HG02885 (cell line): ENCODE measurements around the gene NDUFS2.

ENCODE experiments used
- ATAC-seq: cut with Tn5 transposase; IDR thresholded peaks from one replicate; pipeline ENCODE4 v1.9.1; 2021; ENCODE audit warnings: mild to moderate bottlenecking; ENCODE audit not compliant: unreplicated experiment, poor library complexity

Gene NDUFS2

GRCh38 chr1:161201836-161202712 lies at the start of gene NDUFS2:
NDUFS2 (plus strand) TSS chr1:161202367; CDS start chr1:161202386, 19 bp downstream.
- ATAC-seq: peak; percentile 98

- ATAC-seq: peak; percentile 13
Measured at GRCh38 chr1:161153176-161153575, 49.0 kb upstream of the NDUFS2 start.

DNA sequence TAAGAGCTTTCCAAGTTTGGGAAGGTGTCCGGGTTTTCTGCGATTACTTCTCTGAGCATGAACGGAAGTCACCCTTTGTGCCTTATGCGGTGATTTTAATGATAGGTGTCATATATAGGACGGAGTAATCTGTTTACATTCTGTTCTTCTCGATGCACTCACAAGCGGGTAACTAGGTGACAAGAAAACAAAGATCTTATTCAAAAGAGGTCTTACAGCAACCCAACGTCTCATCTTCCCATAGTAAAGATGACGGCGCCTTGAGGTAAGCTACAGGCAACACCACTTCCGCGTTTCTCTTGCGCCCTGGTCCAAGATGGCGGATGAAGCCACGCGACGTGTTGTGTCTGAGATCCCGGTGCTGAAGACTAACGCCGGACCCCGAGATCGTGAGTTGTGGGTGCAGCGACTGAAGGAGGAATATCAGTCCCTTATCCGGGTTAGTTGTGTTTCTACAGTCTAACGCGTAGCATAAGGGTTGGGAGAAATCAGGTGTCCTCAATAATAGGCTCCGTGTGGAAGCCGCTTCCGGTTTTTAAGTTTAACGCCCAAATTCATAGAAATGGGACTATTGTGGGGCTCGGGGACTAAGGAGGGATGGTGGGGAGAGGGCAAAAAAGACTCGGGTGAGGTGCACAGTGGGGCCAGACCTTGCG lies 48.4 kb upstream of the NDUFS2 start, which contains the start of gene UFC1:
TSS of gene UFC1 (plus strand) at position 297 of the 656 bp plus-strand sequence. CDS start at position 317, 20 bp downstream.
- peak; percentile 94 for ATAC-seq

GRCh38 chr1:161157867-161158266 lies 44.3 kb upstream of the NDUFS2 start:
- ATAC-seq: no peak

- ATAC-seq: no peak
Measured at GRCh38 chr1:161158316-161159010, 43.7 kb upstream of the NDUFS2 start.

DNA sequence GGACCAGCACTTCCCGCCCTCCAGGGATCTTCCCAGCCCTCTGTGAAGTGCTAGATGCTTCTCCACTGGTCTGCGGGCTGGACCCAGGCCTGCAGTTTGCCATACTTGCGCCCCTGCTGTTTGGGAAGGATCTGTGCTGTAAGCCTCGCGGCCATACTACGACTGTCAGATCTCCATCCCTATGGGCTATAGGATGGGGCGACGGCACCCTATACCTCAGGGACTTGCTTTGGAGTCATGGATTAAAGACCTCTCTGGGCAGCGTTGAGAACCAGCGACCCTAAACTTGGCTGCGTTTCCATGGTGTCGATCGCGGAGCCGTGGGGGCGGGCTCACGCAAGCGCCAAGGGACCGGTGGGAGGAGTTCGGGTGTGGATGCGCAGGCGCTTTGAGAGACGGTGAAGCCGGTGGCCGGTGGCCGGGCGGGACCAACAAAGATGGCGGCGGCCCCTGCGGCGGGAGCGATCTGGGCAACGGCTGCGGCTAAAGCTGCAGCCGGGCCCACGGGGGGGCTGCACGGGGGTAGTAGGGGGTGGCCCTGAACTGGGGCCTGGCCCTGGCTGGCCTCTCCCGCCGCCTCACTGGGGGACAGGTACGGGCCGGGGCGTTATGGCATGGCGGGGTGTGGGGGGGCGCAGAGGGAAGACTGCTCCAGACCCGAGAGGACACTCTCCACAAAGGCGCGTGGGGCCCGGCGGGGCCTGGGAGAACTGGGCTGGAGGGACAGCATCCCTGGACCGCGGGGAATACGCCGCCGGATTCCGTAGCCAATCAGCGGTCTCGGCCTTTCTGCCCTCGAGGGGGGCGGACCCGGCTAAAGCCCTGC lies 42.9 kb upstream of the NDUFS2 start, which contains the start of gene USP21:
TSS of gene USP21 (plus strand) at position 414 of the 826 bp plus-strand sequence. CDS start 1,141 bp downstream, outside the sequence.
- peak; percentile 90 for ATAC-seq

GRCh38 chr1:161159913-161160243 lies 42.3 kb upstream of the NDUFS2 start:
- no peak for ATAC-seq

DNA sequence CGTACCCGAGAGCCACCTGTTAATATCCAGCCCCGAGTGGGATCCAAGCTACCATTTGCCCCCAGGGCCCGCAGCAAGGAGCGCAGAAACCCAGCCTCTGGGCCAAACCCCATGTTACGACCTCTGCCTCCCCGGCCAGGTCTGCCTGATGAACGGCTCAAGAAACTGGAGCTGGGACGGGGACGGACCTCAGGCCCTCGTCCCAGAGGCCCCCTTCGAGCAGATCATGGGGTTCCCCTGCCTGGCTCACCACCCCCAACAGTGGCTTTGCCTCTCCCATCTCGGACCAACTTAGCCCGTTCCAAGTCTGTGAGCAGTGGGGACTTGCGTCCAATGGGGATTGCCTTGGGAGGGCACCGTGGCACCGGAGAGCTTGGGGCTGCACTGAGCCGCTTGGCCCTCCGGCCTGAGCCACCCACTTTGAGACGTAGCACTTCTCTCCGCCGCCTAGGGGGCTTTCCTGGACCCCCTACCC lies 41.5 kb upstream of the NDUFS2 start:
- ATAC-seq: no peak

- no peak for ATAC-seq
Measured at GRCh38 chr1:161161652-161162051, 40.5 kb upstream of the NDUFS2 start.

- no peak for ATAC-seq
Measured at GRCh38 chr1:161162052-161162451, 40.1 kb upstream of the NDUFS2 start.

DNA sequence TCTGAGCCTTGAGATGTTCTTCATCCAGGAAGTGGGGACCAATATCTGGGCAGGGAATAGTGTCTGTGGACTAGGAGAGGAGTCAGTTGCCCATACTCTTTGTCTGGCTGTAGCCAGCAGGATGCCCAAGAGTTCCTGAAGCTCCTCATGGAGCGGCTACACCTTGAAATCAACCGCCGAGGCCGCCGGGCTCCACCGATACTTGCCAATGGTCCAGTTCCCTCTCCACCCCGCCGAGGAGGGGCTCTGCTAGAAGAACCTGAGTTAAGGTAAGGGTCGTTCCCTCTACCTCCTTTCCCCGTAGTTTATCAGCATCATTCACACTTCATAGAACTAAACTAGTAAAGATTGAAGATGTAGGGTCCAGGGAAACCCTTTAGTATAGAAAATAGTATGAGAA lies 39.4 kb upstream of the NDUFS2 start:
- ATAC-seq: no peak

- ATAC-seq: no peak
Measured at GRCh38 chr1:161163793-161164192, 38.4 kb upstream of the NDUFS2 start.

DNA sequence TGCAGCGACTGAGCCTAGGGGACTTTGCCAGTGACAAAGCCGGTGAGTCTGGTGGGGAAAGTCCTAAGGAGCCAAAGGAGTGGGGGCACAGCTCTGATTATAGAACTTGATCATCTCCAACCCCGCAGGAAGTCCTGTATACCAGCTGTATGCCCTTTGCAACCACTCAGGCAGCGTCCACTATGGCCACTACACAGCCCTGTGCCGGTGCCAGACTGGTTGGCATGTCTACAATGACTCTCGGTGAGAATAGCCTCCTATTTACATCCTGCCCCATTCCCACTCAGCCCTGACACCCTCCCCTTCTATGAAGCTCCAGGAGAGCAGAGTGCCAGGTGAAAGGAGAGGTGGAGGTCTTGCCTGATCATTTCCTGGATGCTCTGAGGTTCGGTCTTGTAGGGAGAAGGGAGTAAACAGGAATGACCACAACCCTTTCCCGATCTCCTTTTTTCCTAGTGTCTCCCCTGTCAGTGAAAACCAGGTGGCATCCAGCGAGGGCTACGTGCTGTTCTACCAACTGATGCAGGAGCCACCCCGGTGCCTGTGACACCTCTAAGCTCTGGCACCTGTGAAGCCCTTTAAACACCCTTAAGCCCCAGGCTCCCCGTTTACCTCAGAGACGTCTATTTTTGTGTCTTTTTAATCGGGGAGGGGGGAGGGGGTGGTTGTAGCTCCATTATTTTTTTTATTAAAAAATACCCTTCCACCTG lies 37.1 kb upstream of the NDUFS2 start:
- ATAC-seq: no peak

DNA sequence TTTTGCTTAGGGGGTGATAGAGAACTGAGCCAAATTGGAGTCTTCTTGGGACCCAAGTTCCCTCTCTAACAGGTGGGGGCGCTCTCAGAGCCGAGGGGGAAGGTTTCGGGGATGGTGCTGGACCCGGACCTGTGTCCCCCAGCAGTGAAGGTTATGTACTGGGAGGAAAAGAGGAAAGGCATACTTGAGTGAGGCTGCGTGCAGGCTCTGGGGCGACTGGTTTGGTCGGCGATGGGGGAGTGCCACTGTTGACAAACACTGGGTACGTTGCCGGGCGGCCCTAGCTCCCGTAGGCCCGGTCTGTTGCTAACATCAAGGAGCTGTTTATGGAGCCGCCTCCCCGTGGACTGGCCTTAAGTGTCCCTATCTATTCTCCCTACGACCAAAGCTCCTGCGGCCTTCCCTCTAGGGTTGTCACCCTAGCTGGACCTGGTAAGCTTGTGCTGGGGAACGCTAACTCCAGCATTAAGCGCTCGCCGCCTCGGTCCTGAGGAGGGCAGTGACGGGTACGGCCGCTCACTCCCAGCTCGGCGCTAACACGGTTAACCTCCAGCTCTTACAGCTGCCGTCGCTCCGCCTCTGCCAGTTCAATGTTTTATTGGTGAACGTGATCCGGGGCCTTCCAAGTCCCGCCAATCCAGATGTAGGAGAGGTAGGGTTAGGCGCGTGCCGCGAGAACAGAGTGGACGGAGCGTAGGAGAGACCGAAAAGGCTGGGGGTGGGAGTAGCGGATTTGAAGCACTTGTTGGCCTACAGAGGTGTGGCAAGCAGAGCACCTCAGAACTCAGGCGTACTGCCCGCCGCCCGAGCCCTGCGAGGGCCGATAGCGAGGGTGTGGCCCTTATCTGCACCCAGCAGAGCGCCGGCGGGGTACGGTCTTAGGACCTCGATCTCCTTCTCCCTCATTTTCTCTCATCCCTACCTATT lies 36.2 kb upstream of the NDUFS2 start, which contains the start of gene PPOX:
TSS of gene PPOX (plus strand) at position 685 of the 927 bp plus-strand sequence. CDS start 422 bp downstream, outside the sequence.
- ATAC-seq: peak; percentile 93

GRCh38 chr1:161166669-161167548 lies 35.3 kb upstream of the NDUFS2 start:
- ATAC-seq: no peak

DNA sequence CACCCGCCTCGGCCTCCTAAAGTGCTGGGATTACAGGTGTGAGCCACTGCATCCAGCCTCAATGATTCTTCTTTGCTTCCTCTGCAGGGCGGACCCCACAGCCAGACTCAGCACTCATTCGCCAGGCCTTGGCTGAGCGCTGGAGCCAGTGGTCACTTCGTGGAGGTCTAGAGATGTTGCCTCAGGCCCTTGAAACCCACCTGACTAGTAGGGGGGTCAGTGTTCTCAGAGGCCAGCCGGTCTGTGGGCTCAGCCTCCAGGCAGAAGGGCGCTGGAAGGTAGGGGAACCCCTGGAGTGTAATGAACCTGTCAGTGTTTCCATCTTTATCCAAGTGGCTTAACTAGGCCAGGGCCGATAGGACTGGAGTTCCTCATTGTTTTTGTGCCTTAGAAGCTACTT lies 33.3 kb upstream of the NDUFS2 start:
- no peak for ATAC-seq

DNA sequence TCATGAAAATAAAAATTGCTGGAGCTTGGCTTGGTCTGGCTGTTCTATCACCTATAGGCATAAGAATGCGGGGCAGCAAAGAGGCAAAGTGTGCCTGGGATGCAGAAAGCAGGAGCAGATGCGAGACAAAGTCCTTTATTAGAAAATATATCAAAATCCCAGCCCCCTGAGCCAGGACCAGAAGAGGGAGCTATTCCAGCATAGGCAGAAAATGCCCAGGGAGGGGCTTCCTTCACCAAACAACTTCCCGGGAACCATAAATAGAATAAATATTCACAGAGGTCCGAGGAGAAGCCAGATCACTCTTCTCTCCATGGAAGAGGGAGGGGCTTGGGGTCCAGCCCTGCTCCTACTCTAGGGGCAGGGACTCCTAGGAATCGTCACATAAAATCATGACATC lies 31.0 kb upstream of the NDUFS2 start:
- no peak for ATAC-seq
